ENCODE measurements around the gene RNF181.
"Not testable (repeated sequence)": the region's sequence is repeated elsewhere in the genome, so short reads cannot be mapped to it uniquely, and the experiment has no call there.

Gene RNF181, protein sequence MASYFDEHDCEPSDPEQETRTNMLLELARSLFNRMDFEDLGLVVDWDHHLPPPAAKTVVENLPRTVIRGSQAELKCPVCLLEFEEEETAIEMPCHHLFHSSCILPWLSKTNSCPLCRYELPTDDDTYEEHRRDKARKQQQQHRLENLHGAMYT

DNA sequence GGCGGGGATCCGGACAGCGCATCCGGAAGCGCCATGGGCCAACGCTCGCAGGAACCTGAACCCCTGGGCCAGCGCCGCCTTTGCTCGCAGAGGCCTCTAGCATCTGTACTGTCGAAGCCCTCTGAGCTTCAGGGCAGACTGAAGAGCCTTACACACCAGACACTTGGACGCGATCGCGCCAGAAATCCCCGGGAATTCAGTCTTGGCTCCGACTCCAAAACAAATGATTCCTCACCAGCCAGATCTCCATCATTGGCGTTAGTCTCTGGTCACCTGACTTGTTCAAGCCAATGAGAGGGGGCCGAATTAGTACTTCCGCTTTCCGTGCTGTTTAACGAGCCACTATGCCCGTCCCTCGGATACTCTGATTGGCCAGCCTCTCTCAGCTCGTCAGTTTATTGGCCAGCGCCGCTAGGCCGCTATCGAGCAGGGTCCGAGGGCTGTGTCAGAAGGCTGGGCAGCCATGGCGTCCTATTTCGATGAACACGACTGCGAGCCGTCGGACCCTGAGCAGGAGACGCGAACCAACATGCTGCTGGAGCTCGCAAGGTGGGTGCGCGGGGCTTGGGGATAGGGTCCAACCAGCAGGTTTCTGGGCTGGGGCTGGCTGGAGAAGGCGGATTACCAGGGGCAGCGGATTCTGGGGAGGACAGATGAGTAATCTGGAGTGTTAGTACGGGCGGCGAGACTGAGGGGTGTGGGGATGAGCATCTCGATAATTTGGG, at the start of gene RNF181:
Gene RNF181, plus strand, starts transcription at position 445 of the 725 bp plus-strand sequence. Its CDS starts 19 bp downstream, at position 464.
- DNase-seq (ENCODE audit: low read depth), result peak; percentile 99

DNA sequence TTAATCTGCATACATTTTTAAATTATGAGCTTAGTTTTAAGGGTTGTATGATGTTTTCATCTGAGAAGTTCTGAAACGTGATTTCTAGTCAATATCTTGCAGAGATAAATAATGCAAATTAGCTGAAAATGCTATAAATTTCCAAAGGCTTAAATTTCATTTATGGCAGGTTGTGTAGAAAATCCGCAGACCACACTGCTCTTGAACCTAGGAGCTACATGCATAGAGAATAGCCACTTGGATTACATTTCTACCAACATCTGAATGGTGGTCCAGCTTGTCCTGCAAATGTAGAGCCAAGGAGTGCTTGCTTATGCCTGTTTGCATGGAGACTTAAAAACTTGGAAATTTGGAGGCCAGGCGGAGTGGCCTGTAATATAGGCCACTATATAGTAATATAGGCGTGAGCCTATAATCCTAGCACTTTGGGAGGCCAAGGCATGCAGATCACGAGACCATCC, 49.7 kb upstream of the RNF181 start:
- DNase-seq (ENCODE audit: low read depth), result no peak

DNA sequence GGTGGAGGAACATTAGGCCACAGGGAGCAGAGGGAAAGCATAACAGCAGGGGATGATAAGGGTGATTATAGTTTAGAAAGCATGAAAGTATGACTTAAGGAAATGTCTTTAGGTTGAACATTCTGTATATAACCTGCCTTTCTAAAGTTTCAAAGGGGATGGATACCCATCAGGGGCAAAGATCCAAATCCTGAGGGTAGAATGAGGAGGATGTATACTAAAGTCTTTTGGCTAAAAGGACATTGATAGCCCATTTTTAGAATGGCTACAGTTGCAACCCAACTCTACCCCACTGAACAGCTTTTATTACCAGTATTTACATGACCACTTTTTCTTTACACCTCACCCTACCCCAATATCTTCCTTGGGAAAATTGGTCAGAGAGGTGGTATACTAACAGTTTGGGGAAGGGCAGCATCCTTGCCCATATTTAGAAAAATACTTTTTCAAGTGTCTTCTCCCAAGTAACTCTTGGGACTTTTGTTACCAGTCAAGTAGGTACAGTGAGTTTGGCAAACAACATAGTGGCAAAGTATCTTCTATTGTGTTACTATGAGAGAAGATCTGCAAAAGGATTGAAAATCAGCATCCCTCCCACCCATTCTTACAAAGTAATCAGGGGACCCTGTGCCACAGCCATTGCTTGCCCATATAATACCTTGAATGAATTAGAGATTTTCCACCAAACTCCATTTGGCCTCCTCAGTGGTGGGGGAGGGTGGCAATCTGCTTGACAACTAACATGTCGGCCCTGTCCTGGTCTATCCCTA, 48.3 kb upstream of the RNF181 start:
- DNase-seq (ENCODE audit: low read depth), result no peak

DNA sequence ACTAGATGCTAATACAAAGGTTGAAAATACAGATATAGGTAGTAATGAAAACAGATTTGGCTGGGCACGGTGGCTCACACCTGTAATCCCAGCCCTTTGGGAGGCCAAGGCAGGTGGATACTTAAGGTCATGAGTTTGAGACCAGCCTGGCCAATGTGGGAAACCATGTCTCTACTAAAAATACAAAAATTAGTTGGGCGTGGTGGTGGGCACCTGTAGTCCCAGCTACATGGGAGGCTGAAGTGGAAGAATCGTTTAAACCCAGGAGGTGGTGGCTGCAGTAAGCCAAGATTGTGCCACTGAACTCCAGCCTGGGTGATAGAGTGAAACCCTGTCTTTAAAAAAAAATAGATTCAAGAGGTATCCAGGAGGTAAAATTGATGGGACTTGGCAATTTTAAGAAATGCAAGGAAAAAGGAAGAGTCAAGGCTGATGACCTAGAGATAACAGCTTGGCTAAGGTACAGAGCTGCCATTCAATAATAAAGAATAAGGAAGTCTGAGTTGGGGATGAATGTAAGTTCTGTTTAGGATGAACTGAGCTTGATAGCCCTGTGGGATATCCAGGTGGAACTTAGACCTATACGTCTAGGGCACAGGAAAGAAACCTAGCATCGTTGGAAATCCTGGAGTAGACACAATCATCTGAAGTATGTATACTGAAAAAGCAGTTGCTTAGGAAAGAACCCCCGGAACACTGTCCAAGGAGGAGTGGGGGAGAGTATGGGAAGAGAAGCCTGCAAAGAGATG, 47.5 kb upstream of the RNF181 start:
- no peak for DNase-seq (ENCODE audit: low read depth)

DNA sequence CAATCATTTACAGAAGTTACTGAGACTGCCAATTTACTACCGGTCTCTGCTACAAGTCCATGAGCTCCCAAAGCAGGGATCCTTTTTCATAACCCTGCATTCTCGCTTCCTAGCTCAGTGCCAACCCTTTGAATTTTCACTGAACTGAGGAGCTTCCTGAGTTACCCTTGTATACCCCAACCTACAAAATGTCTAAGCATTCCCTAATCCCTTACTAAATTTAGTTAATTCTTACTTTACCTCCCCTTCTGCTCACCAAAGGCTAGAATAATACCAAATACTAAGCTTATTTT, 47.0 kb upstream of the RNF181 start:
- no peak for DNase-seq (ENCODE audit: low read depth)

DNA sequence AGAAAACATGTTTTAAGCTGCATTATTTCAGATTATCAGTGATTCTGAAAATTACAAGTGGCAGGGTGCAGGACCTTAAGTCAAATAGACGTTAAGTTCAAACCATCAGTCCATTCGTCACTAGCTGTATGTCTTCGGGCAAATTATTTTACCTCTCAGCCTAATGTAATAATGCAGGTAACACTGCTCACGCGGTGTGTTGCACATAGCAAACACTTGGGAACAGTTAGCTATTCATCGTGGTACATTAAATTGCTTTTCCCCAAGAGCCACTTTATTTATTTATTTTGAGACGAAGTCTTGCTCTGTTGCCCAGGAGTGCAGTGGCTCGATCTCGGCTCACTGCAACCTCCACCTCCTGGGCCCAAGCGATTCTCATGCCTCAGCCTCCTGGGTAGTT, 46.5 kb upstream of the RNF181 start:
- DNase-seq (ENCODE audit: low read depth), result no peak

DNA sequence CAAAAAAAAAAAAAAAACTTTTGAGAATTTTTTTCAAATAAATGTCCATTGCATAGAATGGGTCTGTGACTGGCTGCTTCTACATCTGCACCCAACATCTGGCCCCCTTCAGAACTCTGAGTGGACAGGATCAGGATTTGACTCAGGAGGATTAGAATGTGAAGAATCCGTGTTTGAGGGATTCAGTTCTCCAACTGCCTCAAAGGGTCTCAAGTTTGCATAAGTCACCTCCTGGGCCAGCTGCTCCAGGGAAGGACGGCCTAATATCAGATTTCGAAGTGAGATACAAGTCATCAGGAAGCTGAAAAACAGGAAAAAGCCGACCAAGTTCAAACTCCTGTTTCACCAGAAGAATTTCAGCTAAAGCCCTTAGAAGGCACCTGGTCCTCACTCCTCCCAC, 45.7 kb upstream of the RNF181 start:
- DNase-seq (ENCODE audit: low read depth), result peak; percentile 77

DNA sequence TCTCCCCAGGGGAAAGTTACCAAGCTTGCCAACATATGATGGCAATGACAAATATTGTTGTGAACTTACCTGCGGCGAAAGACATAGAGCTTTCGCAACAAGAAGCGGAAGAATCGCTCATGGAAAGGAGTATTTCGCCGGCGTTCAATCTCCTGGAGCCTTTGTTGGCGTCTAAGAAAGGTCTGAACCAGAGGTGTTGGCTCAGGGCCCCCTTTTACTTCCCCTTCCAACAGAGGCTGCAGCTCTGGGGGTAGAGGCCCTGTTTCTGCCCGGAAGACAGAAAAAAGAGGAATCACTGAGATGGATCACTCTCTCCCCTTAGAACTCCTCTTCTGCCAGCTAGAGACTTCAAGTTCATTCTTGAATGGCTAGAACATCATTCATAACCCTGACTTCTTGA, 45.1 kb upstream of the RNF181 start:
- no peak for DNase-seq (ENCODE audit: low read depth)

DNA sequence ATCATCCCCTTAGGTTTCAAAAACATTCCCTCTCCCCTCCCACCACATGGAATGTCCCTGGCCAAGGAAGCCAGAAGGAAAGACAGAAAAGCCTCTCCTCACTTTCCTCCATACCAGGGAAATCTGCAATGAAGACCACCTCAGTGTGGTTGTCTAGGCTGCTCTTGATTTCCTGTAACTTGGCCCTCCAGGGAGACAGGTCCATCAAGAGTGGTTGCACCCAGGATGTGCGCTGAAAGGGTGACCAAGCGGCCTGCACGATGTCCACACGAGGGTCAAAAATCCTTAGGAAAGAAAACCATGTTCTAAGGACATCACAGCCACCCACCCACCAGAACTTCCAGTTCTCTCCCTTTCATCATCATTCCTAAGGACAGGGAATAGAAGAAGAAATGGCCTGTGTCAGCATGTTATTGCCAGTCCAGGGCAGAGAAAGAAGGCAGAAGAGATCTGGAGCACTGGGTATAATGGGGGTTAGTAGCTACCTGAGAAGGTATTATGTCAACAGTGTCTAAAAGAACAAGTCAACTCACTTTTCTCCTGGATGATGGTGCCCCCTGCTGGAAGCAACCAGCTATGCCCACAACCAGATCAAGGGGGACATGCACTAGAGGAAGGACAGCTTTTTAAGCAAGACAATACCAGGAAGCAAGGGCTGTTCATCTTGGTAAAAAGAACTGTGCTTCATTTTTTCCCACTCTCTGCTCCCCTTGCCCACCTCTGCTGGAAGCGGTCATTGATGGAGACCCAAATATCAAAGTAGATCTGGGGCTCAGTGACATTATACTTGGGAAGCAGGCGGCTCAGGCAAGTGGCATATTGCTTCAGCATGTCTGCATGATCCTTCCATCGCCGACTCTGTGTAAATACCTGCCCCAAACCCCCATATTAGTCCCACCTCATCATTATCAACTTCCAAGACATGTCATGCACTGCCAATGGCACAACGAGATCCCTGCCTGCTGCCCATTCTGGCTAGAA, 43.6 kb upstream of the RNF181 start:
- DNase-seq (ENCODE audit: low read depth), result peak; percentile 51

DNA sequence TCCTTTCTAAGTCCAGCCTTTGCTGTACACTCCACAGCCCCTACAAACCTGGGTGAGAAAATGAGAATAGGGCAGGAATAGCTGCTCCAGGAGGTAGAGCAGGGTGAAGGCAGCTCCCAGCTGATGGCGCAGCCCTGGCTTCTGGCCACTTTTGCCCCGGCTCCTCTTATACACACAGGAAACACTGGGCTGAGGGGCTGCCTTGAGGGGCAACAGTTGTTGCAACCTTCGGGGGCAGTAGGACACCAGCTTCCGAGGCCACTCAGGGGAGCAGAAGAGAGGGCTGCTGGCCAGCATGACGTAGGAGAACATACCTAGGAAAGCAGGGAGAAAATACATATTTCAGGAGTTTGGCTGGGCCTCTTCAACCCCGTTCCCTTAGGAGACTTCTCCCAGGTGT, 42.4 kb upstream of the RNF181 start:
- DNase-seq (ENCODE audit: low read depth), result no peak

DNA sequence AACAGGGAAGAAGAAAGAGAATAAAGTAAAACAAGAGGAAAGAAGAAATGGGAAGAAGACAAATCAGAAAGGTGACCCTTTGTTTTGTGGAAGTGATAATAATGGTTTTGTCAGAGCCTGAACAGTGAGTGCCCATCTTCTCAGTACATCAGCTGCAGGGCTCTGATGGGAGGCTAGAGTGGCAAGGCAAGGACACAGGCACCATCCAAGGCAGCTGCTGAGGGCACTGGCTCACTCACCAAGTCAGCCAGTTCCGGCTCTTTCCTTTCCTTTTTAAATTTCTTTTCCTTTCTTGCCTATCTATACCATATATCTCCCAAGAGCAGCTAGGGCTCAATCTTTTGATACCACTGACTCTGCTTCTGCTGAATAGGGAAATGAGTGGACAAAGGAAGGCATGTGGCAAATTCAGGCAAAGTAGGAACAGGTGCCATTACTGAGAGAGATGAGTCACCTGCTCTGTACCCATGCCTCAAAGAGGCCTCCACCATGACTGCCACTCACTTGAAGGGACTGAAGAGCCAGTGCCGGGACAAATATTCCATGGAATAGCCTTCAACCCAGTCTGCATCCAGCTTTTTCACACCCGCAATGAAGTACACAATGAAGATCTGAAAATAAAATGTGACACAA, 40.4 kb upstream of the RNF181 start:
- DNase-seq (ENCODE audit: low read depth), result no peak

DNA sequence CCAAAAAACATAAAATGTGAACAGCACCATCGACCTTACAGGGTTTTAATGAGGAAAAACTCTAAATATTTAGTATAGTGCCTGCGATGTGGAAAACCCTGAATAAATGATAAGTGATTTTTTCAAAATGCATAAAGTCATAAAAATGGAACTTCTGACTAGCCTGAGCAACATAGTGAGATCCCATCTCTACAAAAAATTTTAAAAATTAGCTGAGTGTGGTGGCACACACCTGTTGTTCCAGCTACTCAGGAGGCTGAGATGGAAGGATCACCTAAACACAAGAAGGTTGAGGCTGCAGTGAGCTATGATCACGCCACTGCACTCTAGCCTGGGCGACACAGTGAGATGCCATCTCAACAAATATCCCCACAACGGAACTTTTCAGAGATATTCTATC, 38.4 kb upstream of the RNF181 start:
- DNase-seq (ENCODE audit: low read depth), result no peak

DNA sequence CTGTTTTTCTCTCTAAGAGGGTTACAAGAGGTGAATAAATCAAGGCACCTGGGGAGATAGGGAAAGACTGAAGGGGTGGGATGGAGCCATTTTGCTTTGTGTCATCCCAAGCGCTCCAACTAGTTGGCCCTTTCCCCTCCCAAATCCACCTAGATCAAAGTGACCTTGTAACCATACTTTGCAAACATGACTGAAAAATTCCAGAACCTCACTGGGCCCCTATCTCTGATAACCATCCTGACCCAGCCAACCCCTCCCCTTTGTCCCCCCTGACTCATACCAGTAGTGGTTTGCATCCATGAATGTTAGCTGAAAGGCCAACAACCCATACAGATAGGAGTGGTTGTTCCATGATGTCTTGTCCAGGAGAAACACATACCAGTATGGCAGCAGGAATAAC, 37.4 kb upstream of the RNF181 start:
- no peak for DNase-seq (ENCODE audit: low read depth)

DNA sequence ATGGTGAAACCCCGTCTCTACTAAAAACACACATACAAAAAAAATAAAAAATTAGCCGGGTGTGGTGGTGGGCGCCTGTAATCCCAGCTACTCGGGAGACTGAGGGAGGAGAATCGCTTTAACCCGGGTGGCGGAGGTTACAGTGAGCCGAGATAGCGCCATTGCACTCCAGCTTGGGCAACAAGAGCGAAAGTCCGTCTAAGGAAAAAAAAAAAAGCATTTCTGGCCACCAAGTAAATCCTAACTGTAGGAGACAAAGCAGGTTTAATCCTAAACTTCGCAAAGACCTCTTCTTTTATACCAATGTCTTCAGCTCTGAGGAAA, 35.2 kb upstream of the RNF181 start:
- not testable (repeated sequence) for DNase-seq (ENCODE audit: low read depth)

DNA sequence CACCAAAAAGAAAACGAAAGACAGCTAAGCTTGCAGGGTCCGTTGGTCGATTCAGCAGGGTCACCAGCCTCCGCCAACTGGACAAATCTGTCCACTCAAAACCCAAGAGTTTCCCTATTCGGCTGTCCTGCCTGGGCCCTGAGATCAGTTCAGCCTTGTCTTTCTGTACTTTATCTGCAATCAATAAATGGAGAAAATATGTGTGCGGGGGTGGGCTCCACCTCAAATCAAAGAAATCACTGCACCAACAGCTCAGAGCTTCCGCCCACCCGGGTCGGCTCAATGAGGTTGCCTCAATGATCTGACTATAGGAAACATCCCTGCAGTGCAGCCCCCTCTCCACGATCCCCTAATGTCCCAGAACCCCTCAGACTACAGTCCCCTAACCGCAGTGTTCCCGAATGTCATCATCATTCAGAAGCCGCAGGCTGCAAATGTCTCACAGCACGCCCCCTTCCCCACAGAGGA, 34.7 kb upstream of the RNF181 start:
- no peak for DNase-seq (ENCODE audit: low read depth)

DNA sequence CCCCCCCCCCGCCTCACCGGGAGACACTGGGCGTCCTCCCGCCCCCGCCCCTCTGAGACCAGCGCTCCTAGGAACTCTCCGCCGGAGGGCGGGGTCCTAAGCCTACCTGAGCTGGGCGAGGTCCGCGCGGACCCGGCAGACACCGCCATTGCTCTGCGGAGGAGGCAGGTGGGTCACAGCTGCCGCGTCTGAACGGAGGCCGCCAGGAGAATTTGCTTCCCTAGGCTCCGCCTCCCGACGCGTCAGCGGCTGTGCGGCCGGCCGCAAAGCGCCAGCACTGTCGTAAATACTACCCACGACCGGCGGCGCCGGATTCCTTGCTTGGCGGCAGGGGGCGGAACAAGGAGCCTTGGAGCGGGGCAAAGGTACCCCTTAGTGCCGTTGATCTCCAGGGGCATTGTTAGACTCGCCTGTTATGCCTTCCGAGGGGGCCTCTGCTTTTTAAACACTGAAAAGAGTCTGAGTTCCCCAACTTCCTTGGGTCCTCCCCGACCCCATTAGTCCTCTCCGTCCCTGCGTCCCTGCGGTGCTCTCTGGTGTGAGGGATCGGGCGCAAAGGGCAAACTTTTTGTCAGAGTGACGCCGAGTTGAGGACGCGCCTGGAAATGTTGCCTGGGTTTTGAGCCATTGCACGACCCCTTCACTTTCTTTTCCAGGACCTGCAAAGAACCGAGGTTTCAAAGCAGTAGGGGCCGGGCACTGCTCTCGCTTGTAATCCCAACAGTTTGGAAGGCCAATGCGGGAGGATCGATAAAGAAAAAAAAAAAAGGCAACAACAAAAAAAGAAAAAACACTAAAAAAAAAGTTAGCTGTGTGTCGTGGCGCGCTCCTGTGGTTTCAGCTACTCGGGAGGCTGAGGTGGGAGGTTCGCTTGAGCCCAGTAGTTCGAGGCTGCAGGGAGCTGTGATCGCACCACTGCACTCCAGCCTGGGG, 34.0 kb upstream of the RNF181 start, which contains the start of gene GGCX:
Gene GGCX, minus strand, starts transcription at position 214 of the 933 bp plus-strand sequence. Its CDS starts 65 bp downstream, at position 149.
- DNase-seq (ENCODE audit: low read depth), result peak; percentile 81

DNA sequence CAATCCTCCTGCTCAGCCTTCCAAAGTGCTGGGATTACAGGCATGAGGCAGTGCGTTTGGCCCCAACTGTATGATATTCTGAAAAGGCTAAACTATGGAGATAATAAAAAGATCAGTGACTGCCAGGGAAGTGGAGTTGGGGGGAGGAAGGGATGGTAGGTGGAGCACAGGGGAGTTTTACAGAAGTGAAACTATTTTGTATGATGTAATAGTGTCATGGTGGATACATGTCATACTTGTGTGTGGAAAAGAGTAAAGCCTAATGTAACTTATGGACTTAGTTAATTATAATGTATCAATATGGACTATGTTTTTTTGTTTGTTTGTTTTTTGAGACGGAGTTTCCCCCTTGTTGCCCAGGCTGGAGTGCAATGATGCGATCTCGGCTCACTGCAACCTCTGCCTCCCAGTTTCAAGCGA, 31.4 kb upstream of the RNF181 start:
- DNase-seq (ENCODE audit: low read depth), result no peak

DNA sequence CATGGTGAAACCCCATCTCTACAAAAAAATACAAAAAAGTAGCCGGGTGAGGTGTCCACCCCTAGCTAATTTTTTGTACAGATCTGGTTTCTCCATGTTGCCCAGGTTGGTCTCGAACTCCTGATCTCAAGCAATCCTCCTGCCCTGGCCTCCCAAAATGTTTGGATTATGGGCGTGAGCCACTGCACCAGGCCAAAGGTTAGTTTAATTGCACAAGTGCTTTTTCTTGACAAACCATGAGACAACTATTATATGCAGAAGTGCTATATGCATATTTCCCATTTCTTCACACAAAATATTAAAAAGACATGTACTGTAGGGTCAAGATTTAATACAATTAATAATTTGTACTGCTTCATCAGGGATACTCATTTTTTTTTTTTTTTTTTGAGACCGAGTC, 29.3 kb upstream of the RNF181 start:
- DNase-seq (ENCODE audit: low read depth), result no peak

DNA sequence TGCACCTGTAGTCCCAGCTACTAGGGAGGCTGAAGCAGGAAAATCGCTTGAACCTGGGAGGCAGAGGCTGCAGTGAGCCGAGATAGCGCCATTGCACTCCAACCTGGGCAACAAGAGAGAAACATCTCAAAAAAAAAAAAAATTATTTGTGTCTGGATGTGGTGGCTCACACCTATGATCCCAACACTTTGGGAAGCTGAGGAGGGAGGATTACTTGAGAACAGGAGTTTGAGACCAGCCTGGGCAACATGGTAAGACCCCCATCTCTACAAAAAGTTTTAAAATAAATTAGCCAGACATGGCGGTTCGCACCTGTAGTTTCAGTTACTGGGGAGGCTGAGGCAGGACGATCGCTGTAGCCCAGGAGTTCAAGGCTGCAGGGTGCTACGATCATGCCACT, 19.8 kb upstream of the RNF181 start:
- DNase-seq (ENCODE audit: low read depth), result no peak

DNA sequence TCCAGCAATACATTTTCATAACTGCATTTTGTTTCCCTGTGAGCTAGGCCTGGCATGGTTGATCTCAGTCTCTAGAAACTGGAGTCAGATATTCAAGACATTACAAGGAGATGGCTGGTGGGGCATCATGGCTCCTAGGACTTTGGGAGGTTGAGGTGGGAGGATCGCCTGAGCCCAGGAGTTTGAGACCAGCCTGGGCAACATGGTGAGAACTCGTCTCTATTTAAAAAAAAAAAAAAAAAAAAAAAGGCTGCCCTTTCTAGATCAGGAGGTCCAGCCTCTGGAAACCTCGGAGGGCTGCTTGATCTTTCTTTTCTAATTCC, 18.5 kb upstream of the RNF181 start:
- DNase-seq (ENCODE audit: low read depth), result no peak

Data from GM04504 (cell line).